ENCODE results near the gene TAF11L14. TPM values are rescaled to one million over a fixed set of nuclear protein-coding genes. Genes with fewer than 3 reads are reported as not detected.

TAF11L14 gene
- total and polyA plus RNA-seq, 2 of the 4 experiments (the other 2 are of a cell fraction), result not detected

DNA sequence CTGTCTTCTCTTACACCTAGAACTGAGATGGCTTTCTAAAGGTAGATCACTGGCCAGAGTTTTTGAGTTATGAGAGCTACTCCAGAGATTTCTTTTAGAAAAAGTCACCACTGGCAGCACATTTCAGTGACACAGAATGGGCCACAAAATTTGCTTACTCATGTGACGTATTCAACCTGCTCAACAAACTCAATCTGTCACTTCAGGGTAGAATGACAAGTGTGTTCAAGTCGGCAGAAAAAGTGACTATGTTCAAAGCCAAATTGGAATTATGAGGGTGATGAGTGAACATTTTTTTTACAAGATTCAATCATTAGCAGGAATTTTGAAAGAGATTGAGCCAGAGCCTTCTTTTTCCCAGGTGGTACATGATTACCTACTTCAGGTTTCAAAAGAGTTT lies 46.5 kb downstream of the TAF11L14 start:
- Histone ChIP-seq H4K8ac (ENCODE audit: low read depth in 2 of 2, low read length in 2 of 2) (no peak overlapping the region), H3K18ac (ENCODE audit: low read depth, low read length) (no peak overlapping the region), H3K4me1 (ENCODE audit: control insufficient read depth, insufficient read depth, low read length) (no peaks in the 10 kb centered on the region), H3K23ac (ENCODE audit: low read depth, low read length) (no peak overlapping the region), H4K20me1 (ENCODE audit: insufficient read depth, low read length) (no peaks in the 10 kb centered on the region), H3K9ac (ENCODE audit: low read depth, low read length) (no peak overlapping the region), H2BK20ac (ENCODE audit: low read depth, low read length) (no peak overlapping the region), H3K56ac (ENCODE audit: extremely low read depth, insufficient read depth, low read length) (no peak overlapping the region), H3K79me1 (ENCODE audit: low read depth in 1 of 2, low read length in 2 of 2) (no peaks in the 10 kb centered on the region), H2AK5ac (ENCODE audit: low read depth, low read length) (no peak overlapping the region), H3K9me3 (ENCODE audit: control insufficient read depth, insufficient read depth, low read length) (no peaks in the 10 kb centered on the region), H2AFZ (replicated peaks; ENCODE audit: low read length, poor library complexity) (no peak overlapping the region), H3K27ac (ENCODE audit: insufficient read depth, low read length) (no peak overlapping the region), H3K4me3 (ENCODE audit: insufficient read depth, low read depth, low read length) (no peak overlapping the region), H3K9me1 (ENCODE audit: insufficient read depth, low read length) (no peaks in the 10 kb centered on the region), H3K4me2 (ENCODE audit: low read depth, low read length) (no peak overlapping the region), H2BK5ac (ENCODE audit: low read depth, low read length, poor library complexity, severe bottlenecking) (no peak overlapping the region), H2AK9ac (replicated peaks; ENCODE audit: low read depth, low read length, poor library complexity) (no peak overlapping the region), H3K4ac (ENCODE audit: low read depth, low read length) (no peak overlapping the region), H4K91ac (ENCODE audit: insufficient read depth, low read depth, low read length) (no peak overlapping the region), H3K36me3 (ENCODE audit: control insufficient read depth, insufficient read depth, low read length) (no peaks in the 10 kb centered on the region), H4K5ac (ENCODE audit: low read depth, low read length) (no peak overlapping the region), H2BK120ac (ENCODE audit: low read depth, low read length) (no peak overlapping the region), H2BK15ac (ENCODE audit: low read depth, low read length) (no peak overlapping the region), H3K27me3 (ENCODE audit: control insufficient read depth, insufficient read depth, low read length) (no peaks in the 10 kb centered on the region; the same call in 1 of the 2 replicates), H3K14ac (replicated peaks; ENCODE audit: low read depth, low read length) (no peak overlapping the region)
- WGBS, 2 experiments (ENCODE audit: extremely low coverage in 2 of 2, insufficient read length in 1 of 2), result no CpG with 5 or more reads among the region's 2 CpGs
- ChIA-PET POLR2A (ENCODE audit: unreplicated experiment) (no interaction called here), CTCF (no interaction called here)
- dilution Hi-C loops (cut with HindIII; ENCODE audit: low sequenced_read_pairs, unreplicated experiment), result no loop called here
- in situ Hi-C loops (cut with MboI; ENCODE audit: low sequenced_read_pairs), result no loop called here
- no TSS peak for BruUV-seq (replicated peaks)
- ATAC-seq (ENCODE audit: low read depth) (no peak), DNase-seq (no peak)
- TF ChIP-seq MXI1 (IDR thresholded peaks at IDR 0.05; ENCODE audit: borderline replicate concordance, low read depth, low read length) (no peak), FOS (IDR thresholded peaks at IDR 0.05; ENCODE audit: low read depth, low read length) (no peak), CHD1 (IDR thresholded peaks at IDR 0.05; ENCODE audit: low read depth, low read length) (no peak), NFE2L2 (IDR thresholded peaks at IDR 0.05; ENCODE audit: low read depth, low read length) (no peak), POLR2A (IDR thresholded peaks at IDR 0.05; ENCODE audit: low read depth, low read length) (no peak), RCOR1 (IDR thresholded peaks at IDR 0.05; ENCODE audit: insufficient replicate concordance, low read length) (no peak)
- TF ChIP-seq, protein P1, sequence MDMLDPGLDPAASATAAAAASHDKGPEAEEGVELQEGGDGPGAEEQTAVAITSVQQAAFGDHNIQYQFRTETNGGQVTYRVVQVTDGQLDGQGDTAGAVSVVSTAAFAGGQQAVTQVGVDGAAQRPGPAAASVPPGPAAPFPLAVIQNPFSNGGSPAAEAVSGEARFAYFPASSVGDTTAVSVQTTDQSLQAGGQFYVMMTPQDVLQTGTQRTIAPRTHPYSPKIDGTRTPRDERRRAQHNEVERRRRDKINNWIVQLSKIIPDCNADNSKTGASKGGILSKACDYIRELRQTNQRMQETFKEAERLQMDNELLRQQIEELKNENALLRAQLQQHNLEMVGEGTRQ (IDR thresholded peaks at IDR 0.05; ENCODE audit: low read depth, low read length), result no peak
- intact Hi-C loops (cut with micrococcal nuclease), result no loop called here

Small RNA genes lying within 50 kb of the gene (microRNA-seq; reads per million reads assigned to microRNA genes)
- gene AC233724.1 (ENCODE audit: insufficient read depth, insufficient read length) (not detected), gene AC233724.12 (ENCODE audit: insufficient read depth, insufficient read length) (not detected), gene AC233724.2 (ENCODE audit: insufficient read depth, insufficient read length) (not detected), gene AC233724.3 (ENCODE audit: insufficient read depth, insufficient read length) (not detected), gene AC233724.4 (ENCODE audit: insufficient read depth, insufficient read length) (not detected), gene AC233724.6 (ENCODE audit: insufficient read depth, insufficient read length) (not detected), gene AC233724.7 (ENCODE audit: insufficient read depth, insufficient read length) (not detected)

Small RNA genes lying within 50 kb of the gene (small RNA-seq; reads per million reads assigned to genes)
- gene AC233724.1 (0 reads per million in 5 experiments), gene AC233724.12 (0 reads per million in 5 experiments), gene AC233724.2 (0 reads per million in 5 experiments), gene AC233724.3 (0 reads per million in 5 experiments), gene AC233724.4 (0 reads per million in 5 experiments), gene AC233724.6 (0 reads per million in 5 experiments), gene AC233724.7 (0 reads per million in 5 experiments)

Other genes with a start within 250 kb of the TAF11L14 start
- gene TAF11L2, start 136.2 kb upstream of the TAF11L14 start, total RNA-seq (2012; rRNA removed), result not detected in 2 replicates
- gene TAF11L2, start 136.2 kb upstream of the TAF11L14 start, polyA plus RNA-seq (2012; rRNA removed), result not detected in 2 replicates
- not detected in 2 replicates for gene TAF11L3, start 116.1 kb upstream of the TAF11L14 start, total RNA-seq (2012; rRNA removed)
- not detected in 2 replicates for gene TAF11L3, start 116.1 kb upstream of the TAF11L14 start, polyA plus RNA-seq (2012; rRNA removed)
- not detected in 2 replicates for gene TAF11L4, start 112.7 kb upstream of the TAF11L14 start, total RNA-seq (2012; rRNA removed)
- not detected in 2 replicates for gene TAF11L4, start 112.7 kb upstream of the TAF11L14 start, polyA plus RNA-seq (2012; rRNA removed)
- not detected in 2 replicates for gene TAF11L5, start 109.2 kb upstream of the TAF11L14 start, total RNA-seq (2012; rRNA removed)
- gene TAF11L5, start 109.2 kb upstream of the TAF11L14 start, polyA plus RNA-seq (2012; rRNA removed), result not detected in 2 replicates
- not detected in 2 replicates for gene TAF11L6, start 105.8 kb upstream of the TAF11L14 start, total RNA-seq (2012; rRNA removed)
- not detected in 2 replicates for gene TAF11L6, start 105.8 kb upstream of the TAF11L14 start, polyA plus RNA-seq (2012; rRNA removed)
- not detected in 2 replicates for gene TAF11L7, start 48.7 kb upstream of the TAF11L14 start, total RNA-seq (2012; rRNA removed)
- not detected in 2 replicates for gene TAF11L7, start 48.7 kb upstream of the TAF11L14 start, polyA plus RNA-seq (2012; rRNA removed)
- gene TAF11L8, start 43.5 kb upstream of the TAF11L14 start, total RNA-seq (2012; rRNA removed), result not detected in 2 replicates
- not detected in 2 replicates for gene TAF11L8, start 43.5 kb upstream of the TAF11L14 start, polyA plus RNA-seq (2012; rRNA removed)
- gene TAF11L9, start 40.1 kb upstream of the TAF11L14 start, total RNA-seq (2012; rRNA removed), result not detected in 2 replicates
- gene TAF11L9, start 40.1 kb upstream of the TAF11L14 start, polyA plus RNA-seq (2012; rRNA removed), result not detected in 2 replicates
- not detected in 2 replicates for gene TAF11L10, start 36.6 kb upstream of the TAF11L14 start, total RNA-seq (2012; rRNA removed)
- not detected in 2 replicates for gene TAF11L10, start 36.6 kb upstream of the TAF11L14 start, polyA plus RNA-seq (2012; rRNA removed)
- gene TAF11L11, start 30.3 kb upstream of the TAF11L14 start, total RNA-seq (2012; rRNA removed), result not detected in 2 replicates
- not detected in 2 replicates for gene TAF11L11, start 30.3 kb upstream of the TAF11L14 start, polyA plus RNA-seq (2012; rRNA removed)
- gene TAF11L12, start 24.1 kb upstream of the TAF11L14 start, total RNA-seq (2012; rRNA removed), result not detected in 2 replicates
- gene TAF11L12, start 24.1 kb upstream of the TAF11L14 start, polyA plus RNA-seq (2012; rRNA removed), result not detected in 2 replicates
- not detected in 2 replicates for gene TAF11L13, start 2.4 kb upstream of the TAF11L14 start, total RNA-seq (2012; rRNA removed)
- not detected in 2 replicates for gene TAF11L13, start 2.4 kb upstream of the TAF11L14 start, polyA plus RNA-seq (2012; rRNA removed)